GM21515 (cell line): ENCODE results near the gene SLC12A3.
A peak's percentile ranks its signal among the peaks of the same experiment; 100 is the strongest.
"Not testable (repeated sequence)": the region's sequence is repeated elsewhere in the genome, so short reads cannot be mapped to it uniquely, and the experiment has no call there.

Experiments
- ATAC-seq: cut with Tn5 transposase; IDR thresholded peaks from one replicate; pipeline ENCODE4 v1.9.1; 2021; ENCODE audit not compliant: unreplicated experiment

SLC12A3 gene

GRCh38 chr16:56868766-56869165, 3.8 kb downstream of the SLC12A3 start:
- not testable (repeated sequence) for ATAC-seq

DNA sequence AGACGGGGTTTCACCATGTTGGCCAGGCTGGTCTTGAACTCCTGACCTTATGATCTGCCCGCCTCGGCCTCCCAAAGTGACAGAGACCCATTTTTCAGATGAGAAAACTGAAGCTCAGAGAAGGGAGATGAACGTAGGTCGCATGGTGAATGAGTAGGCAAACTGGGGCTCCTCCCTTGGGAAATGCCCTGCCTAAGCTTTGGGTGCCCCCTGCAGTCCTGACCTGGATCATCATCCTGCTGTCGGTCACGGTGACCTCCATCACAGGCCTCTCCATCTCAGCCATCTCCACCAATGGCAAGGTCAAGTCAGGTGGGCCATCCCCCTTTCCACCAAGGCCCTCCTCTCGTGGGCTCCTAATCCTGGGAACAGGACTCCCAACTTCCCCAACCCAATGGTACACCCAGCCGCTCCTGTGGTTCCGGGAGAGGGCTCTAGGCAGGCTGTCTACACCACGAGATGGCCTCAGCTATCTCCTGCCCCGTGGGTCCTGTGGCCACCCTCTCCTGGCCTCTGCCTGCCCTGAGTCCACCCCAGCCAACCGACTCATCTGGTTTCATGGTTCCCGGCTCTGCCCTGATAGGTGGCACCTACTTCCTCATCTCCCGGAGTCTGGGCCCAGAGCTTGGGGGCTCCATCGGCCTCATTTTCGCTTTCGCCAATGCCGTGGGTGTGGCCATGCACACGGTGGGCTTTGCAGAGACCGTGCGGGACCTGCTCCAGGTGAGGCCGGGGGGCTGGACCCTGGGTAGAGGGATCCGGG, 4.7 kb downstream of the SLC12A3 start:
- no peak for ATAC-seq

DNA sequence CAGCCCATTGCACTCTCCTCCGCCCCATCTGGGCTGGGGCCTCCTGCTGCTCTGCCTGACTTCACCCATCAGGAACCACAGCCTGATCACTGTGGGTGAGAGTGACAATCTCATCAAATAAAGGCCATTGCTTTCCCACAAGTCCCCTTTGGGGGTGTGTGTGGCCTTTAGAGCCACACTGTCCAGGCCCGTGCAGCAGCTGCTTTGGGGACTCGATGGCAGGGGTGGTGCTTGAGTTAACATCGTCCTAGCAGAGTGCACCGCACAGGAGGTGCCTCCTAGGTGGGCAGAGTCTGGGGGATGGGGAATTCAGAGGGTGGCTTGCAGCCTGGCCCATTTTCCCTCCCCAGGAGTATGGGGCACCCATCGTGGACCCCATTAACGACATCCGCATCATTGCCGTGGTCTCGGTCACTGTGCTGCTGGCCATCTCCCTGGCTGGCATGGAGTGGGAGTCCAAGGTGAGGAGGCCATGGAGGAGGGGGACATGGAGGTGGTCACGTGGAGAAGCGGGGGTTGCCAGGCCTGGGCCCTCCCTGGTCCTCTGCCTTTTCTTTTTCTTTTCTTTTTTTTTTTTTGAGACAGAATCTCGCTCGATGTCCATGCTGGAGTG, 5.4 kb downstream of the SLC12A3 start:
- ATAC-seq, result no peak

GRCh38 chr16:56871172-56871593, 6.2 kb downstream of the SLC12A3 start:
- ATAC-seq, result no peak

- ATAC-seq, result no peak
Observed at GRCh38 chr16:56872863-56873391, 7.9 kb downstream of the SLC12A3 start.

GRCh38 chr16:56874800-56875199, 9.8 kb downstream of the SLC12A3 start:
- ATAC-seq, result no peak

DNA sequence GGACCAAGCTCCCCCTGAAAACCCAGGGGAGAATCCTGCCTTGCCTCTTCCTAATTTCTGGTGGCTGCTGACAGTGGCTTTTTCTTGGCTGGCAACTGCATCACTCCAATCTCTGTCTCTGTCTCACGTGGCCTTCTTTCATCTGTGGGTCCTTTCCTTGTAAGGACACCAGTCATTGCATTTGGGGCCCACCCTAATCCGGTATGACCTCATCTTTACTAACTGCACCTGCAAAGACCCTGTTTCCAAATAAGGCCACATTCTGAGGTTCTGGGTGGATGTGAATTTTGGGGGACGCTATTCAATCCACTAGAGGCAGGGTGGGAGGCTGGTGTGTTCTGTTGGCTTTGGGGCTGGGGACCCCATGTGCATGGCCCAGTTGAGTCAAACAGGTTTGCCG, 11.0 kb downstream of the SLC12A3 start:
- ATAC-seq, result no peak

GRCh38 chr16:56877486-56878182, 12.6 kb downstream of the SLC12A3 start:
- no peak for ATAC-seq

DNA sequence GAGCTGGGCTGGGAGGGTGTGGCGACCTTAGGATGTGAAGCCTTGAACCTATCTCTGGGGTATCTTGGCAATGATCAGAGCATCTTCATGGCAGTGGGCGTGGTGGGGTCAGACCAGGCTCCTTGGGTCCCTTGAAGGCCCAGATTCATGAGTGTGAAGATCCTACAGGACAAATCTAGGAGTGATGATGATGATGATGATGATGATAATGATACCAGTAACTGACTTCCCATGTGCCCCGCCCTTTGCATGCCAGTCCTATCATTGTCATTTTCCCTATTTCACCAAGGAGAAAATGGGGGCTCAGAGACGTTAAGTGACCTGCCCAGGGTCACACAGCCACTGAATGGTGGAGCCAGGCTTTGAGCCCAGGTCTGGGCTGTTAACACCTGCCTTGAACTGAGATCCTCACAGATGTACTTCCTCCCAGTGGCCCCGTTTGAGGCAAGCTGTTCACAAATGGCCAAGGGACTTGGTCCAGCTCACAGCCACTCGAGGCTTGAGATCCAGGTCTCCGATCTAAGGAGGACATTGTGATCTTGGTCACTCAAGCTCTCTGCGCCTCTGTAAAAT, 13.4 kb downstream of the SLC12A3 start:
- no peak for ATAC-seq

- no peak for ATAC-seq
Observed at GRCh38 chr16:56879276-56879675, 14.3 kb downstream of the SLC12A3 start.

DNA sequence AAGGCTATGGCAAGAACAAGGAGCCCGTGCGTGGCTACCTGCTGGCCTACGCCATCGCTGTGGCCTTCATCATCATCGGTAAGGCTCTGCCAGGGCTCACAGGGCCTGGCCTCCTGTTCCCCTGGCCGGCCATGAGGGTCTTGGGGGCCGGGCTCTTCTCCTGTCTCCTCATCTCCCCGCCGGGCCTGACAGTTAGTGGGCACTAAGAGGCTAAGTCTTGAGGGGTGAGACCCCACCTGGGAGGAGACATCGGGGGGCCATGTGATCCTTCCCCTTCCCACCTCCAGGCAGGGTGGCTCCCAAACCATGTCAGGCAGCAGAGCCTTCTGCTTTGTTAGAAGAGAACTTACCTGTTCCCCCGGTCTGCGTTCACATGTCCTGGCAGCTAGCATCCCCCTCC, 15.2 kb downstream of the SLC12A3 start:
- ATAC-seq, result no peak

GRCh38 chr16:56880685-56881084, 15.7 kb downstream of the SLC12A3 start:
- no peak for ATAC-seq

DNA sequence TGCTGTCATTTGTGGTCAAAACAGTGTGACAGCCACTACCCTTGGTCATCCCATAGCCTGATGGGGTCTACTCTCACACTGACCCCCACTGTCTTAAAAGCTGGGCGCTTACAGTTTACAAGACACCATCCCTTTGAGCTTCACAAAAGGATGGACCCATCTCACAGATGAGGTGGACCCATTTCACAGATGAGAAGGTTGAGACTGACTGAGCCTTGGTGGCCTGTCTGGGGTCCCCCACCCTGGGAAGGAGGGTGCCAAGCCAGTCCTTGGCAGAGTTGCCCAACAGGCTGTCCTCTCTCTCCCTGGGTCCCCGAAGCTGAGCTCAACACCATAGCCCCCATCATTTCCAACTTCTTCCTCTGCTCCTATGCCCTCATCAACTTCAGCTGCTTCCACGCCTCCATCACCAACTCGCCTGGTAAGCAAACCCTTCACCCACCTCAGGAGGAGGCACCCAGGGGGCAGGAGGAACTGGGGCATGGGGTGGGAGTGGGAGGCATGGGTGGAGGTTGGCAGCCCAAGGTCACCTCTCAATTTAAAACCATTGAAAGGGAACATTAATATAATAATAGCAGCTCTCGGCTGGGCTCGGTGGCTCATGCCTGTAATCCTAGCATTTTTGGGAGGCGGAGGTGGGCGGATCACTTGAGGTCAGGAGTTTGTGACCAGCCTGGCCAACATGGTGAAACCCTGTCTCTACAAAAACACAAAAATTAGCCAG, 17.2 kb downstream of the SLC12A3 start:
- ATAC-seq, result no peak

DNA sequence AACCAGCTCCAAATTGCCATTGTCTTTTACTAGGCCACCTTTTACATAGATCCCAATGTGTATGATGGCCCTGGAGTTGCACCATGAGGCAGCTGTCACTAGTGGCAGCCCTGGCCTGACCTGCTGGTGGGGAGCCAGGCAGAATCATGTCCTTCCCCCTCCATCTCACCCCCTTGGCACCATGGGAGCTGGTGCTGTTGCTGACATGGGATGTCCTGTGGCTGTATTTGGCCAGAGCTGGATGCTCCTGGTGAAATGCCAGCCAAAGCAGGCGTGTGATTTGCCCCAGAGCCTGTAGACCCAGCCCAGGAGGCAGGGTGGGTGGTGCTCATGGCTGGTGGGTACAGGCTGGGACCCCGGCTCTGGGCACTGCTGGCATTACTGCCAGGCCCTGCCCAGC, 18.6 kb downstream of the SLC12A3 start:
- no peak for ATAC-seq

DNA sequence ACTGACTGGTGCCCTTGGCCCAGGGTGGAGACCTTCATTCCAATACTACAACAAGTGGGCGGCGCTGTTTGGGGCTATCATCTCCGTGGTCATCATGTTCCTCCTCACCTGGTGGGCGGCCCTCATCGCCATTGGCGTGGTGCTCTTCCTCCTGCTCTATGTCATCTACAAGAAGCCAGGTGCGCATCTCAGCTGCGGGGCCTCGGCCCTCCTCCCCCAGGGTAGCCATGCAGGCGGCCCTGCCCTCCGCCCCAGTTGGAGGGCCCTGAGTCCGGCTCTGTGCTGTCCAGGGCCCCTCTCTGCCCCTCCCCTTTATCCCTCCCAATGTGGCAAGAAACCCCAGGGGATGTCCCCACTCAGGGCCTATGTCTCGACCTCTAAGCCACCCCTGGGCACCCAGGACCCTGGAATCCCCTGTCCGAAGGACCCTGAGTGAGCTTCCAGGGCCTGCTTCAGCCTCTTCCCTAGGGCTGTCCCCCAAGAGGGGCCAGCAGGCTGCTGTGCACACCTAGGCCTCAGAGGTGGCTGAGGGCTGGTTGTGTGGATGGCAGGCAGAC, 19.1 kb downstream of the SLC12A3 start:
- no peak for ATAC-seq

DNA sequence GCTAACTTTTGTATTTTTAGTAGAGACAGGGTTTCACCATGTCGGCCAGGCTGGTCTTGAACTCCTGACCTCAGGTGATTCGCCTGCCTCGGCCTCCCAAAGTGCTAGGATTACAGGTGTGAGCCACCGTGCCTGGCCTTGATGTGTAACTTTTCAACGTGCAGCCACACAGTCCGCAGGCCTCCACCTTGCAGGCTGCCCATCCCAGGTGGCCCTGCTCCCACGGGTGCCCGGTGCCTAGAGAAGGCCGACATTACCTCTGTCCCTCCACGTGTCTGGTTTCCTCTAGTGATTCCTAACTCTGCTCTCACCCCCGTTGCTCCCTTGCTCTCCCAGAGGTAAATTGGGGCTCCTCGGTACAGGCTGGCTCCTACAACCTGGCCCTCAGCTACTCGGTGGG, 19.9 kb downstream of the SLC12A3 start:
- not testable (repeated sequence) for ATAC-seq

DNA sequence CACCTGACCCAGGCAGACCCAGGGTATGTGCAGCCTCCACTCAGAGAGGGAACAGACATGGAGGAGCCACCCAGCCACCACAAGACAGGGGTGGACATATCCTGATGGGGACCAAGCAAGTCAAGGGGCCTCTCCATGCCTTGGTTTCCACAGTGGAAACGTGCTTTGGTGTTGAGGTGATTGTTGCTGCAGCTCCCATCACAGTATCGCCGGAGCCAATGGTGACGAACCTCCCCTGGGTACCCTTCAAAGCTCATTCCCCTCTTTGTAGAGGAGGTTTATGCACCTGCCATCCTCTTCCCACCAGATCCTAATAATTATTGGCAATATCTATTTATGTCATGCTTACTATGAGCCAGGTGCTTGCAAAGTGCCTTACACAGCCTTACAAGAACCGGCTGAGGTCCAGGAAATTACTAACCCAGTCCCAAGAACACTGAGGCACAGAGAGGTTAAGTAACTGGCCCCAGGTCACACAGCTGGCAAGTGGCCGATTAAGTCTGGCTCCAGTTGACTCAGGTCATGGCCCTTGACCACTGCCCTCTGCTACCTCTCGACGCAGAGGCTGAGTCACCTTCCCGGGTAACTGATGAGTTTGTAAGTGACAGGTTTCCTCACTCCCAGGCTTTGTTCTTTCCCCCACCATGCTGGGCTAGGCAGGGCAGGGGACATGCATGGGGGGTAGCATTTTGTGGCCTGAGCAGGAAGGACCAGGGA, 20.6 kb downstream of the SLC12A3 start:
- ATAC-seq, result no peak

DNA sequence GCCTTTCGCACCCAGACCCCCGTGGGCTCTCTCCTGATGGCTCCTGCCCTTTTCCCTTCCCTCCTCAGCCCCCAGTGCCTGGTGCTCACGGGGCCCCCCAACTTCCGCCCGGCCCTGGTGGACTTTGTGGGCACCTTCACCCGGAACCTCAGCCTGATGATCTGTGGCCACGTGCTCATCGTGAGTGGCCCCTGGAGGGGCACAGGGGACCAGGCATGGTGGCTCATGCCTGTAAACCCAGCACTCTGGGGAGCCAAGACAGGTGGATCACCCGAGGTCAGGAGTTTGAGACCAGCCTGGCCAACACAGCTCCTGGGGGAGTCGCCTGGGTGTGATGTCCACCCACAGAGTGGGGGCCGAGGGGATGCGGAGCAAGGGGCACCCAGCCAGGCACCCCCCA, 21.3 kb downstream of the SLC12A3 start:
- no peak for ATAC-seq

DNA sequence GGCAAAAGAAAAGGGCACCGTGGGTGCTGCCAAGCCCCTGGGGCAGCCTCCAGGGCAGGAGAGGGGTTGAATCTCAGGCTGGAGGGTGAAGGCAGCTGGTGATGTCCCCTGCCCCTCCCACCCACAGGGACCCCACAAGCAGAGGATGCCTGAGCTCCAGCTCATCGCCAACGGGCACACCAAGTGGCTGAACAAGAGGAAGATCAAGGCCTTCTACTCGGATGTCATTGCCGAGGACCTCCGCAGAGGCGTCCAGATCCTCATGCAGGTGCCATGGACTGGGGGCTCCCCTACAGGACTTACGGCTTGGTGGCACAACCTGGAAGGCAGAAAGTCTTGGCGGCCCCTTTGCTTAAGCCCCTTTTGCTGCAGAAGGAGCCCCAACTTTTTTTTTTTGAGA, 21.8 kb downstream of the SLC12A3 start:
- ATAC-seq, result no peak

GRCh38 chr16:56888806-56889205, 23.8 kb downstream of the SLC12A3 start:
- ATAC-seq, result peak; percentile 62
